ENCODE data around the gene TBC1D14. TPM values are rescaled to one million over a fixed set of nuclear protein-coding genes. Genes with fewer than 3 reads are reported as not detected.

Gene TBC1D14
- total RNA-seq, 2 donors from 2014 or later, result 46.7 to 49.9 TPM

- no peak overlapping the region for H3K27ac ChIP-seq
- peaks cover 6 to 38% of the 10 kb centered on the region in 2 donors for H3K4me1 ChIP-seq (ENCODE audit: control insufficient read depth in 1 of 2, low read depth in 2 of 2)
- no peaks in the 10 kb centered on the region for H3K27me3 ChIP-seq (replicated peaks; ENCODE audit: insufficient read depth)
- H3K36me3 ChIP-seq, result peaks cover 4% of the 10 kb centered on the region
- no peaks in the 10 kb centered on the region for H3K9me3 ChIP-seq
- ATAC-seq (ENCODE audit: insufficient number of reproducible peaks, low FRiP score, low read depth) (no peak), DNase-seq (ENCODE audit: low spot score) (no peak)
- H3K4me3 ChIP-seq, result no peak overlapping the region
- TF ChIP-seq CTCF (IDR thresholded peaks at IDR 0.05), result no peak
Measured at GRCh38 chr4:6992728-6993677, 83.4 kb downstream of the TBC1D14 start.

GRCh38 chr4:6996481-6996880, 86.9 kb downstream of the TBC1D14 start:
- no peak for DNase-seq (ENCODE audit: low spot score)
- Histone ChIP-seq H3K27ac (no peak overlapping the region), H3K27me3 (replicated peaks; ENCODE audit: insufficient read depth) (no peaks in the 10 kb centered on the region), H3K36me3 (peaks cover 32% of the 10 kb centered on the region), H3K4me1 (ENCODE audit: control insufficient read depth in 1 of 2, low read depth in 2 of 2) (peaks cover 0 to 8% of the 10 kb centered on the region in 2 donors), H3K4me3 (no peak overlapping the region), H3K9me3 (no peaks in the 10 kb centered on the region)
- no peak for ATAC-seq (ENCODE audit: insufficient number of reproducible peaks, low FRiP score, low read depth)
- no peak for TF ChIP-seq CTCF (IDR thresholded peaks at IDR 0.05)

GRCh38 chr4:6999172-7000086, 89.8 kb downstream of the TBC1D14 start:
- Histone ChIP-seq H3K4me3 (no peak overlapping the region), H3K4me1 (ENCODE audit: control insufficient read depth in 1 of 2, low read depth in 2 of 2) (no peaks in the 10 kb centered on the region), H3K27ac (no peak overlapping the region), H3K9me3 (no peaks in the 10 kb centered on the region), H3K36me3 (peaks cover 43% of the 10 kb centered on the region), H3K27me3 (replicated peaks; ENCODE audit: insufficient read depth) (no peaks in the 10 kb centered on the region)
- no peak for DNase-seq (ENCODE audit: low spot score)
- ATAC-seq (ENCODE audit: insufficient number of reproducible peaks, low FRiP score, low read depth), result no peak
- TF ChIP-seq CTCF (IDR thresholded peaks at IDR 0.05), result no peak

GRCh38 chr4:7000421-7001176, 91.0 kb downstream of the TBC1D14 start:
- Histone ChIP-seq H3K9me3 (no peaks in the 10 kb centered on the region), H3K4me1 (ENCODE audit: control insufficient read depth in 1 of 2, low read depth in 2 of 2) (no peaks in the 10 kb centered on the region), H3K36me3 (peaks cover 43% of the 10 kb centered on the region), H3K27ac (no peak overlapping the region), H3K4me3 (no peak overlapping the region), H3K27me3 (replicated peaks; ENCODE audit: insufficient read depth) (no peaks in the 10 kb centered on the region)
- TF ChIP-seq CTCF (IDR thresholded peaks at IDR 0.05), result no peak
- no peak for DNase-seq (ENCODE audit: low spot score)
- no peak for ATAC-seq (ENCODE audit: insufficient number of reproducible peaks, low FRiP score, low read depth)
